ENCODE results near the gene PRPF6. TPM values are rescaled to one million over a fixed set of nuclear protein-coding genes. Genes with fewer than 3 reads are reported as not detected.

The PRPF6 gene
- polyA plus RNA-seq, 4 donors, result 35.3 to 61.2 (median 48.1) TPM

DNA sequence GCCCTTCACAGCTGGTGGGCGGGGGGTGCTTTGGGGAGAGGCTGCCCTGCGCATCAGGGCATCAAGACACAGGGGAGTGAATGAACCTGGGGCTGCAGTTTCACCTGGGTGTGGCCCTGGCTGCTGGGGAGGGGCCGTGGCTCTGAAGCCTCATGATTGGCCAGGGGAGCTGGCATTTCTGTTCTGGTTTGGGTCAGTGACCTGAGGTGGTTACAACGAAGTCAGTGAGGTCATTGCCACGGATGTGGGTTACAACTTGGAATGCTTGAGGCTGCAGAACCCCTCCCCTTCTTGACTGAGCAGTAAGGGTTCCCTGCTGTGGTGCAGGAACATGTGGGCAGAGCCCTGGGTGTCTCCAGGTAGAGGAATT is 85.0 kb downstream of the PRPF6 start:
- H3K27ac ChIP-seq (ENCODE audit: low read depth in 1 of 3, low read length in 2 of 3), result no peak overlapping the region
- H3K4me1 ChIP-seq (ENCODE audit: control insufficient read depth in 3 of 3, insufficient read depth in 2 of 3, low read depth in 1 of 3, low read length in 2 of 3), result peaks cover 0 to 20% (median 0%) of the 10 kb centered on the region in 3 donors
- FAIRE-seq (no peak), DNase-seq (peak in 1 of 2 donors; percentile 46)
- peaks cover 0 to 21% (median 0%) of the 10 kb centered on the region in 3 donors for H3K36me3 ChIP-seq (ENCODE audit: control insufficient read depth in 3 of 3, insufficient read depth in 2 of 3, low read depth in 1 of 3, low read length in 3 of 3)
- no peaks in the 10 kb centered on the region for H3K9me3 ChIP-seq (ENCODE audit: control insufficient read depth in 2 of 2, insufficient read depth in 1 of 2, low read depth in 1 of 2, low read length in 1 of 2)
- no peaks in the 10 kb centered on the region for H3K27me3 ChIP-seq (ENCODE audit: control insufficient read depth in 3 of 3, insufficient read depth in 3 of 3, low read length in 3 of 3)
- H3K4me3 ChIP-seq (ENCODE audit: low read depth in 1 of 3, low read length in 3 of 3), result no peak overlapping the region
- WGBS, 3 donors, result 19 to 37% (median 22%) methylated on average over 5 of the region's 5 CpGs

GRCh38 chr20:64067005-64067632 is 86.2 kb downstream of the PRPF6 start:
- Histone ChIP-seq H3K27ac (ENCODE audit: low read depth in 1 of 3, low read length in 2 of 3) (no peak overlapping the region), H3K27me3 (ENCODE audit: control insufficient read depth in 3 of 3, insufficient read depth in 3 of 3, low read length in 3 of 3) (no peaks in the 10 kb centered on the region), H3K36me3 (ENCODE audit: control insufficient read depth in 3 of 3, insufficient read depth in 2 of 3, low read depth in 1 of 3, low read length in 3 of 3) (peaks cover 0 to 26% (median 0%) of the 10 kb centered on the region in 3 donors), H3K9me3 (ENCODE audit: control insufficient read depth in 2 of 2, insufficient read depth in 1 of 2, low read depth in 1 of 2, low read length in 1 of 2) (no peaks in the 10 kb centered on the region), H3K4me1 (ENCODE audit: control insufficient read depth in 3 of 3, insufficient read depth in 2 of 3, low read depth in 1 of 3, low read length in 2 of 3) (peaks cover 0 to 18% (median 0%) of the 10 kb centered on the region in 3 donors), H3K4me3 (ENCODE audit: low read depth in 1 of 3, low read length in 3 of 3) (no peak overlapping the region)
- DNase-seq, result no peak
- FAIRE-seq, result no peak
- 75 to 82% (median 81%) methylated on average over 5 to 6 of the region's 6 CpGs for WGBS, 3 donors

GRCh38 chr20:64067733-64068307 is 86.9 kb downstream of the PRPF6 start:
- no peak for FAIRE-seq
- Histone ChIP-seq H3K4me3 (ENCODE audit: low read depth in 1 of 3, low read length in 3 of 3) (no peak overlapping the region), H3K4me1 (ENCODE audit: control insufficient read depth in 3 of 3, insufficient read depth in 2 of 3, low read depth in 1 of 3, low read length in 2 of 3) (peaks cover 0 to 12% (median 0%) of the 10 kb centered on the region in 3 donors), H3K9me3 (ENCODE audit: control insufficient read depth in 2 of 2, insufficient read depth in 1 of 2, low read depth in 1 of 2, low read length in 1 of 2) (no peaks in the 10 kb centered on the region), H3K36me3 (ENCODE audit: control insufficient read depth in 3 of 3, insufficient read depth in 2 of 3, low read depth in 1 of 3, low read length in 3 of 3) (peaks cover 0 to 30% (median 0%) of the 10 kb centered on the region in 3 donors), H3K27me3 (ENCODE audit: control insufficient read depth in 3 of 3, insufficient read depth in 3 of 3, low read length in 3 of 3) (no peaks in the 10 kb centered on the region), H3K27ac (ENCODE audit: low read depth in 1 of 3, low read length in 2 of 3) (no peak overlapping the region)
- DNase-seq, result no peak
- WGBS, 3 donors, result 65 to 73% (median 67%) methylated on average over 9 to 12 of the region's 12 CpGs

GRCh38 chr20:64068386-64069208 is 87.7 kb downstream of the PRPF6 start:
- Histone ChIP-seq H3K27me3 (ENCODE audit: control insufficient read depth in 3 of 3, insufficient read depth in 3 of 3, low read length in 3 of 3) (no peaks in the 10 kb centered on the region), H3K36me3 (ENCODE audit: control insufficient read depth in 3 of 3, insufficient read depth in 2 of 3, low read depth in 1 of 3, low read length in 3 of 3) (peaks cover 0 to 33% (median 0%) of the 10 kb centered on the region in 3 donors), H3K9me3 (ENCODE audit: control insufficient read depth in 2 of 2, insufficient read depth in 1 of 2, low read depth in 1 of 2, low read length in 1 of 2) (no peaks in the 10 kb centered on the region), H3K4me3 (ENCODE audit: low read depth in 1 of 3, low read length in 3 of 3) (no peak overlapping the region), H3K27ac (ENCODE audit: low read depth in 1 of 3, low read length in 2 of 3) (no peak overlapping the region), H3K4me1 (ENCODE audit: control insufficient read depth in 3 of 3, insufficient read depth in 2 of 3, low read depth in 1 of 3, low read length in 2 of 3) (peaks cover 0 to 12% (median 0%) of the 10 kb centered on the region in 3 donors)
- DNase-seq (no peak), FAIRE-seq (no peak)
- WGBS, 3 donors, result 76 to 77% (median 76%) methylated on average over 12 of the region's 12 CpGs

DNA sequence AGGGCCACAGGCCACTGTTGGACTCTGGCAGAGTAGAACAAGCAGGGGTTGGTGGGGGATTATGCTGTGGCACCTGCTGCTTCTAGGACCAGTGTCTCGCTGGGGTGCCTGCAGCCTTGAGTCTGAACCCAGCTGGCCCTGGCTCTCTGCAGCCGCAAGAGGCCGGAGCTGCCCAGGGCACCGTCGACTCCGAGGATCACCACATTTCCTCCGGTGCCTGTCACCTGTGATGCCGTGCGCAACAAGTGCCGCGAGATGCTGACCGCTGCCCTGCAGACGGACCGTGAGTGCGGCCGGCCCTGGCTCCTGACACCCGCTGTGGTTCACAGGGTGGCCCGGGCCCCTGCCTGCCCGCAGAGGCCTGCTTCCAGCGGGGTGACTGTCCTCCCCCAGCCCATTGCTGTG is 88.3 kb downstream of the PRPF6 start:
- 88 to 92% (median 89%) methylated on average over 16 to 20 of the region's 20 CpGs for WGBS, 3 donors
- DNase-seq (no peak), FAIRE-seq (no peak)

GRCh38 chr20:64069614-64070243 is 88.8 kb downstream of the PRPF6 start:
- H3K27ac ChIP-seq (ENCODE audit: low read depth in 1 of 3, low read length in 2 of 3), result no peak overlapping the region
- no peak overlapping the region for H3K4me3 ChIP-seq (ENCODE audit: low read depth in 1 of 3, low read length in 3 of 3)
- DNase-seq (no peak), FAIRE-seq (no peak)
- H3K36me3 ChIP-seq (ENCODE audit: control insufficient read depth in 3 of 3, insufficient read depth in 2 of 3, low read depth in 1 of 3, low read length in 3 of 3), result peaks cover 0 to 39% (median 0%) of the 10 kb centered on the region in 3 donors
- peaks cover 0 to 6% (median 0%) of the 10 kb centered on the region in 3 donors for H3K4me1 ChIP-seq (ENCODE audit: control insufficient read depth in 3 of 3, insufficient read depth in 2 of 3, low read depth in 1 of 3, low read length in 2 of 3)
- WGBS, 3 donors, result 67 to 74% (median 67%) methylated on average over 14 of the region's 14 CpGs
- H3K27me3 ChIP-seq (ENCODE audit: control insufficient read depth in 3 of 3, insufficient read depth in 3 of 3, low read length in 3 of 3), result no peaks in the 10 kb centered on the region
- H3K9me3 ChIP-seq (ENCODE audit: control insufficient read depth in 2 of 2, insufficient read depth in 1 of 2, low read depth in 1 of 2, low read length in 1 of 2), result no peaks in the 10 kb centered on the region

More for the DNA sequence above, 88.3 kb downstream of the PRPF6 start:
- H3K4me1 ChIP-seq (ENCODE audit: control insufficient read depth in 3 of 3, insufficient read depth in 2 of 3, low read depth in 1 of 3, low read length in 2 of 3), result peaks cover 0 to 7% (median 0%) of the 10 kb centered on the region in 3 donors
- no peaks in the 10 kb centered on the region for H3K9me3 ChIP-seq (ENCODE audit: control insufficient read depth in 2 of 2, insufficient read depth in 1 of 2, low read depth in 1 of 2, low read length in 1 of 2)
- H3K27ac ChIP-seq (ENCODE audit: low read depth in 1 of 3, low read length in 2 of 3), result no peak overlapping the region
- H3K36me3 ChIP-seq (ENCODE audit: control insufficient read depth in 3 of 3, insufficient read depth in 2 of 3, low read depth in 1 of 3, low read length in 3 of 3), result peaks cover 0 to 39% (median 0%) of the 10 kb centered on the region in 3 donors
- no peak overlapping the region for H3K4me3 ChIP-seq (ENCODE audit: low read depth in 1 of 3, low read length in 3 of 3)
- no peaks in the 10 kb centered on the region for H3K27me3 ChIP-seq (ENCODE audit: control insufficient read depth in 3 of 3, insufficient read depth in 3 of 3, low read length in 3 of 3)

DNA sequence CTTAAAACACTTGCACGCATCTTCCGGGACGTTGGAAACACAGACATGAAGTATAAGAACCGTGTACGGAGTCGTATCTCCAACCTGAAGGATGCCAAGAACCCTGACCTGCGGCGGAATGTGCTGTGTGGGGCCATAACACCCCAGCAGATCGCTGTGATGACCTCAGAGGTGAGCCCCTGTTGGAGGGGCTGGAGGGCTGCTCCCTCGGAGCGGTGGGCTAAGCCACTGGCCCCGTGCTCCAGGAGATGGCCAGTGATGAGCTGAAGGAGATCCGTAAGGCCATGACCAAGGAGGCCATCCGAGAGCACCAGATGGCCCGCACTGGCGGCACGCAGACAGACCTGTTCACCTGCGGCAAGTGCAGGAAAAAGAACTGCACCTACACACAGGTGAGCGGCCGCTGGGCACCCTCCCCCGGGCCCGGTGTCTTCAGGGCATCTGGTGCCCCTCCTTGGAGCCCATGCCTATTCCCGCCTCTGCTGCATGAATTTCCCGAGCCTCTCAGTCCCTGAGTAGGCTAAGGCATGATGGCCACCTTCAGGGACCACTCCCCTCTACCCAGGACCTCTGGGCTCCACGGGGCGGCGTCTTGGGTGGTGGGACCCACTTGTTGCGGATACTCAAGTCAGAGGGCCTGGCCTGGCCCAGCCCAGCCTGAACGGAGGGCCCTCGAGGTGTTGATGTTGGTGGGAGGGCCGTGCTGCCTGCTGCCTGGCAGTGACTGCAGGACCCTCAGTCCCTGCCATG is 89.5 kb downstream of the PRPF6 start:
- FAIRE-seq (no peak), DNase-seq (no peak)
- H3K4me1 ChIP-seq (ENCODE audit: control insufficient read depth in 3 of 3, insufficient read depth in 2 of 3, low read depth in 1 of 3, low read length in 2 of 3), result peaks cover 0 to 6% (median 0%) of the 10 kb centered on the region in 3 donors
- H3K27ac ChIP-seq (ENCODE audit: low read depth in 1 of 3, low read length in 2 of 3), result no peak overlapping the region
- H3K9me3 ChIP-seq (ENCODE audit: control insufficient read depth in 2 of 2, insufficient read depth in 1 of 2, low read depth in 1 of 2, low read length in 1 of 2), result no peaks in the 10 kb centered on the region
- no peaks in the 10 kb centered on the region for H3K27me3 ChIP-seq (ENCODE audit: control insufficient read depth in 3 of 3, insufficient read depth in 3 of 3, low read length in 3 of 3)
- H3K36me3 ChIP-seq (ENCODE audit: control insufficient read depth in 3 of 3, insufficient read depth in 2 of 3, low read depth in 1 of 3, low read length in 3 of 3), result peaks cover 0 to 39% (median 0%) of the 10 kb centered on the region in 3 donors
- no peak overlapping the region for H3K4me3 ChIP-seq (ENCODE audit: low read depth in 1 of 3, low read length in 3 of 3)
- WGBS, 3 donors, result 89 to 95% (median 91%) methylated on average over 31 of the region's 31 CpGs
